SK-N-SH treated with all-trans-retinoic acid at 6 μM for 48 hours (cell line): Measurements from ENCODE around the gene IL17RD.
A peak's percentile ranks its signal among the peaks of the same experiment; 100 is the strongest.

ENCODE experiments used
- ATAC-seq: fragments of 200-7000 bp; cut with Tn5 transposase; 3 replicates; pipeline ENCODE4 v1.9.1; 2020; ENCODE audit warnings: mild to moderate bottlenecking, moderate library complexity
- ARNTL ChIP-seq: fragments of 450-650 bp; formaldehyde crosslinking; IDR thresholded peaks from 2 replicates; pipeline ENCODE4 v1.5.0; 2020; ENCODE audit warnings: low read depth, mild to moderate bottlenecking, moderate library complexity, borderline replicate concordance
- BACH2 ChIP-seq: fragments of 250-450 bp; sonication (Bioruptor Pico); IDR thresholded peaks from 2 replicates; pipeline ENCODE4 v1.9.0; 2021; ENCODE audit warnings: mild to moderate bottlenecking, borderline replicate concordance
- CSDC2 ChIP-seq: fragments of 250-450 bp; sonication (Bioruptor Pico); IDR thresholded peaks from 2 replicates; pipeline ENCODE4 v1.5.0; 2020; ENCODE audit warnings: mild to moderate bottlenecking, moderate library complexity
- ESRRG ChIP-seq: fragments of 250-450 bp; sonication (Bioruptor Pico); IDR thresholded peaks from 2 replicates; pipeline ENCODE4 v1.6.1; 2021; ENCODE audit warnings: mild to moderate bottlenecking
- GLIS3 ChIP-seq: fragments of 250-450 bp; sonication (Bioruptor Pico); IDR thresholded peaks from 2 replicates; pipeline ENCODE4 v1.5.0; 2020; ENCODE audit warnings: mild to moderate bottlenecking, moderate library complexity
- OSR1 ChIP-seq: fragments of 250-450 bp; sonication (Bioruptor Pico); IDR thresholded peaks from 2 replicates; pipeline ENCODE4 v1.8.0; 2022; ENCODE audit warnings: moderate library complexity, mild to moderate bottlenecking, inconsistent platforms
- PATZ1 ChIP-seq: fragments of 250-450 bp; sonication (Bioruptor Pico); IDR thresholded peaks from 2 replicates; pipeline ENCODE4 v1.8.0; 2020; ENCODE audit warnings: mild to moderate bottlenecking, moderate library complexity, borderline replicate concordance
- SNAI2 ChIP-seq: fragments of 250-450 bp; sonication (Bioruptor Pico); IDR thresholded peaks from 2 replicates; pipeline ENCODE4 v1.5.0; 2020; ENCODE audit warnings: mild to moderate bottlenecking, moderate library complexity
- TCF4 ChIP-seq: fragments of 250-450 bp; sonication (Bioruptor Pico); IDR thresholded peaks from 2 replicates; pipeline ENCODE4 v1.8.0; 2021; ENCODE audit warnings: mild to moderate bottlenecking, moderate library complexity, borderline replicate concordance
- TOX ChIP-seq: fragments of 250-450 bp; sonication (Bioruptor Pico); IDR thresholded peaks from 2 replicates; pipeline ENCODE4 v1.8.0; 2021; ENCODE audit warnings: mild to moderate bottlenecking, moderate library complexity, borderline replicate concordance
- ZC3H10 ChIP-seq: fragments of 250-450 bp; sonication (Bioruptor Pico); IDR thresholded peaks from 2 replicates; pipeline ENCODE4 v1.5.1; 2021; ENCODE audit warnings: mild to moderate bottlenecking, moderate library complexity
- ZFP3 ChIP-seq: fragments of 250-450 bp; sonication (Bioruptor Pico); IDR thresholded peaks from 2 replicates; pipeline ENCODE4 v1.5.0; 2020; ENCODE audit warnings: mild to moderate bottlenecking, moderate library complexity
- ZNF565 ChIP-seq: fragments of 450-650 bp; formaldehyde crosslinking; conservative IDR thresholded peaks from 2 replicates; pipeline ENCODE4 v1.5.0; 2020; ENCODE audit warnings: low read depth, mild to moderate bottlenecking, moderate library complexity
- ZNF70 ChIP-seq: fragments of 450-650 bp; formaldehyde crosslinking; IDR thresholded peaks from 2 replicates; pipeline ENCODE4 v1.5.0; 2020; ENCODE audit warnings: mild to moderate bottlenecking, moderate library complexity
- ZNF8 ChIP-seq: fragments of 450-650 bp; formaldehyde crosslinking; IDR thresholded peaks from 2 replicates; pipeline ENCODE4 v1.5.0; 2020; ENCODE audit warnings: mild to moderate bottlenecking, moderate library complexity
- TF ChIP-seq, protein P1 (sequence below): fragments of 250-450 bp; sonication (Bioruptor Pico); IDR thresholded peaks from 2 replicates; pipeline ENCODE4 v1.5.1; 2020; ENCODE audit warnings: low read depth, mild to moderate bottlenecking, moderate library complexity
- TF ChIP-seq, protein P2 (sequence below): fragments of 250-450 bp; sonication (Bioruptor Pico); IDR thresholded peaks from 2 replicates; pipeline ENCODE4 v1.5.0; 2020; ENCODE audit warnings: mild to moderate bottlenecking, moderate library complexity
- TF ChIP-seq, protein P3 (sequence below): fragments of 250-450 bp; sonication (Bioruptor Pico); IDR thresholded peaks from 2 replicates; pipeline ENCODE4 v1.8.0; 2021; ENCODE audit warnings: low read depth, mild to moderate bottlenecking, moderate library complexity, borderline replicate concordance

Gene IL17RD

GRCh38 chr3:57164217-57164656 is 916 bp downstream of the IL17RD start:
- TF ChIP-seq ZC3H10 (CRISPR knock-in tag) (no peak), GLIS3 (CRISPR knock-in tag) (no peak), CSDC2 (no peak), OSR1 (no peak), ESRRG (CRISPR knock-in tag) (no peak), SNAI2 (CRISPR knock-in tag) (no peak), TOX (CRISPR knock-in tag) (no peak)
- TF ChIP-seq, protein P1, sequence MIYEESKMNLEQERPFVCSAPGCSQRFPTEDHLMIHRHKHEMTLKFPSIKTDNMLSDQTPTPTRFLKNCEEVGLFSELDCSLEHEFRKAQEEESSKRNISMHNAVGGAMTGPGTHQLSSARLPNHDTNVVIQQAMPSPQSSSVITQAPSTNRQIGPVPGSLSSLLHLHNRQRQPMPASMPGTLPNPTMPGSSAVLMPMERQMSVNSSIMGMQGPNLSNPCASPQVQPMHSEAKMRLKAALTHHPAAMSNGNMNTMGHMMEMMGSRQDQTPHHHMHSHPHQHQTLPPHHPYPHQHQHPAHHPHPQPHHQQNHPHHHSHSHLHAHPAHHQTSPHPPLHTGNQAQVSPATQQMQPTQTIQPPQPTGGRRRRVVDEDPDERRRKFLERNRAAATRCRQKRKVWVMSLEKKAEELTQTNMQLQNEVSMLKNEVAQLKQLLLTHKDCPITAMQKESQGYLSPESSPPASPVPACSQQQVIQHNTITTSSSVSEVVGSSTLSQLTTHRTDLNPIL (CRISPR knock-in tag), result no peak
- peak; percentile 48 for ATAC-seq

DNA sequence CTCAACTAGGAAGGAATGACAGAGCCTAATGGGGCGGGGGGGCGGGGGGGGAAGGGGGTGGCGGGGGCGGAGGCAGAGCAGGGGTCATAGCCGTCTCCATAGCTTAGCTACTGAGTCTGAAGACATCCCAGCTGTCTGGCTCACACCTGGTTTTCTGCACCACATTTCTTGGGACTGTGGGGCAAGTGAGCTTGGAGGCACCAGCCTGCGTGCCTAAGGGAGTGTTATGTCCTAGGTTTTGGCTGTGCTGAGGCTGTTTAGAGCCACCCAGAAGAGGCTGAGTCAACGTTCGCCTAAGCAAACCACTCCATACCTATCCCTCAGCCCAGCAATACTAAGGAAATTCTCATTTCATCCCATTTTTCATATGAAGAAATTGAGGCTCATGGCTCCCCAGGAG is 1.4 kb downstream of the IL17RD start:
- ATAC-seq, result peak; percentile 6; the same call in 2 of the 3 replicates
- no peak for TF ChIP-seq BACH2 (CRISPR knock-in tag)
- no peak for TF ChIP-seq ZNF565 (CRISPR knock-in tag)
- TF ChIP-seq TOX (CRISPR knock-in tag), result no peak
- TF ChIP-seq, protein P2, sequence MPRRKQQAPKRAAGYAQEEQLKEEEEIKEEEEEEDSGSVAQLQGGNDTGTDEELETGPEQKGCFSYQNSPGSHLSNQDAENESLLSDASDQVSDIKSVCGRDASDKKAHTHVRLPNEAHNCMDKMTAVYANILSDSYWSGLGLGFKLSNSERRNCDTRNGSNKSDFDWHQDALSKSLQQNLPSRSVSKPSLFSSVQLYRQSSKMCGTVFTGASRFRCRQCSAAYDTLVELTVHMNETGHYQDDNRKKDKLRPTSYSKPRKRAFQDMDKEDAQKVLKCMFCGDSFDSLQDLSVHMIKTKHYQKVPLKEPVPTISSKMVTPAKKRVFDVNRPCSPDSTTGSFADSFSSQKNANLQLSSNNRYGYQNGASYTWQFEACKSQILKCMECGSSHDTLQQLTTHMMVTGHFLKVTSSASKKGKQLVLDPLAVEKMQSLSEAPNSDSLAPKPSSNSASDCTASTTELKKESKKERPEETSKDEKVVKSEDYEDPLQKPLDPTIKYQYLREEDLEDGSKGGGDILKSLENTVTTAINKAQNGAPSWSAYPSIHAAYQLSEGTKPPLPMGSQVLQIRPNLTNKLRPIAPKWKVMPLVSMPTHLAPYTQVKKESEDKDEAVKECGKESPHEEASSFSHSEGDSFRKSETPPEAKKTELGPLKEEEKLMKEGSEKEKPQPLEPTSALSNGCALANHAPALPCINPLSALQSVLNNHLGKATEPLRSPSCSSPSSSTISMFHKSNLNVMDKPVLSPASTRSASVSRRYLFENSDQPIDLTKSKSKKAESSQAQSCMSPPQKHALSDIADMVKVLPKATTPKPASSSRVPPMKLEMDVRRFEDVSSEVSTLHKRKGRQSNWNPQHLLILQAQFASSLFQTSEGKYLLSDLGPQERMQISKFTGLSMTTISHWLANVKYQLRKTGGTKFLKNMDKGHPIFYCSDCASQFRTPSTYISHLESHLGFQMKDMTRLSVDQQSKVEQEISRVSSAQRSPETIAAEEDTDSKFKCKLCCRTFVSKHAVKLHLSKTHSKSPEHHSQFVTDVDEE, result no peak
- TF ChIP-seq ESRRG (CRISPR knock-in tag), result no peak
- TF ChIP-seq SNAI2 (CRISPR knock-in tag), result no peak
- no peak for TF ChIP-seq ZC3H10 (CRISPR knock-in tag)
- TF ChIP-seq, protein P1 (CRISPR knock-in tag), result no peak

DNA sequence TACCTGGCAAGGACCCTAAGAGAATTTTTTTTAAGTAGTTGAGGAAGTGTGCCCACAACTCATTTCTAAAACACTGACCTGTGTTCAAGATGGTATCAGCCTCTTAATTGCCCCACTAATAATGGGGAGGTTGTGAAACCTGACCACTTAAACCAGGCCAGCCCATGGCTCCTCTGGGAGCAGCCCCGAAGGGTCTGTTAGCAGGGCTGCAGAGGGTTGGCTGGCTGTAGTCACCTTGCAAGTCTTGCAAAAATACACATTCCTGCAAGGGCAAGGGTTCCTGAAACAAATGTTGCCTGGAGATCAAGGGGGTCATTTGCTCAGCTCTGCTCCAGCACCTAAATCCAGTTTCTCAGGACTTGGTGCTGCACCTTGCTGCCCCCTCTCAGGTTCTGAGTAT is 3.2 kb downstream of the IL17RD start:
- no peak for ATAC-seq
- TF ChIP-seq, protein P1 (CRISPR knock-in tag), result no peak
- TF ChIP-seq ARNTL (CRISPR knock-in tag) (no peak), ZFP3 (CRISPR knock-in tag) (no peak), ZNF70 (CRISPR knock-in tag) (no peak), SNAI2 (CRISPR knock-in tag) (no peak), ZNF565 (CRISPR knock-in tag) (no peak), PATZ1 (CRISPR knock-in tag) (no peak), OSR1 (no peak), ESRRG (CRISPR knock-in tag) (no peak), TOX (CRISPR knock-in tag) (no peak)
- TF ChIP-seq, all 23 proteins: peak for 0

DNA sequence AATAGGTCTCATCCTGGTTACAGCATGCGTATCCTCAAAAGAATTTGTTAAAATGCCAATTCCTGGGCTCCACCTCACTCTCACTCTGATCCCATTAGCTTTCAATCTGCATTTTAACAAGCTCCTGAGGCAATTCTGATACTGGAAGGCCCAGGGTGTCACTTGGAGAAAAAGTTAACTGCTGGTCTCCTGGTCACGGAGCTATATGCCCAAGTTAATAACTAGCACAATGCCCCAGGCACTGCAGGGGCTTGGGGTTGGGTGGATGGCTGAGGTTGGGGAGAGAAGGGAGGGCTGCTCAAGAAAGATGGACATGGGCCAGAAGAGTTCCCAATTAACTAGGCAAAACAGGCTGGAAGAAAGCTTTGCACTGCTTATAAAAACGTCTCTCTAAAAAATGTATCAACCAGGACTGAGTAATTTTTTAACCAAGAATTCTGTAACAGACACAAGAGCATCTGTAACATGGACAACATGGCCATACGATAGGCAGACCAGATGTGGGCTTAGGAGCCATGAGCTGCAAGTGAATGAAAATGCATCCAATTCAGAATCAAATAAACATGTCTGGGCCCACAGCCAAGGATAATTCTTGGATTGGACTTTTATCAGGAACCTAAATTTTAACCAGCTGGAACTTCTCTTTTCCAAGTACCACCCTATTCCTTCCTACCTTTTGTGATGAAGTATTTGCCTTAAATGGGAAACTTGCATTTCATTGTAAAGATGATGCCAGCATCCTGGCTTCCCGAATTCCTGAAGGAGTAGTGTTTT is 4.2 kb downstream of the IL17RD start:
- ATAC-seq, result peak; percentile 17; the same call in 1 of the 3 replicates
- TF ChIP-seq, protein P3, sequence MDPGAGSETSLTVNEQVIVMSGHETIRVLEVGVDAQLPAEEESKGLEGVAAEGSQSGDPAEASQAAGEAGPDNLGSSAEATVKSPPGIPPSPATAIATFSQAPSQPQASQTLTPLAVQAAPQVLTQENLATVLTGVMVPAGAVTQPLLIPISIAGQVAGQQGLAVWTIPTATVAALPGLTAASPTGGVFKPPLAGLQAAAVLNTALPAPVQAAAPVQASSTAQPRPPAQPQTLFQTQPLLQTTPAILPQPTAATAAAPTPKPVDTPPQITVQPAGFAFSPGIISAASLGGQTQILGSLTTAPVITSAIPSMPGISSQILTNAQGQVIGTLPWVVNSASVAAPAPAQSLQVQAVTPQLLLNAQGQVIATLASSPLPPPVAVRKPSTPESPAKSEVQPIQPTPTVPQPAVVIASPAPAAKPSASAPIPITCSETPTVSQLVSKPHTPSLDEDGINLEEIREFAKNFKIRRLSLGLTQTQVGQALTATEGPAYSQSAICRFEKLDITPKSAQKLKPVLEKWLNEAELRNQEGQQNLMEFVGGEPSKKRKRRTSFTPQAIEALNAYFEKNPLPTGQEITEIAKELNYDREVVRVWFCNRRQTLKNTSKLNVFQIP (CRISPR knock-in tag), result no peak
- 0 out of 2 replicates have a peak, but pooled peaks have one; percentile 13 for TF ChIP-seq ZNF8 (CRISPR knock-in tag)
- peak; percentile 86; the same call in 1 of the 2 replicates for TF ChIP-seq TCF4 (CRISPR knock-in tag)
- TF ChIP-seq, protein P2, result peak; percentile 67; the same call in 1 of the 2 replicates
